ENCODE results near the gene R3HDM4. TPM values are rescaled to one million over a fixed set of nuclear protein-coding genes. Genes with fewer than 3 reads are reported as not detected.

R3HDM4 gene
- total and polyA plus RNA-seq, 4 donors = 14.1 to 72.4 (median 20.2) TPM

DNA sequence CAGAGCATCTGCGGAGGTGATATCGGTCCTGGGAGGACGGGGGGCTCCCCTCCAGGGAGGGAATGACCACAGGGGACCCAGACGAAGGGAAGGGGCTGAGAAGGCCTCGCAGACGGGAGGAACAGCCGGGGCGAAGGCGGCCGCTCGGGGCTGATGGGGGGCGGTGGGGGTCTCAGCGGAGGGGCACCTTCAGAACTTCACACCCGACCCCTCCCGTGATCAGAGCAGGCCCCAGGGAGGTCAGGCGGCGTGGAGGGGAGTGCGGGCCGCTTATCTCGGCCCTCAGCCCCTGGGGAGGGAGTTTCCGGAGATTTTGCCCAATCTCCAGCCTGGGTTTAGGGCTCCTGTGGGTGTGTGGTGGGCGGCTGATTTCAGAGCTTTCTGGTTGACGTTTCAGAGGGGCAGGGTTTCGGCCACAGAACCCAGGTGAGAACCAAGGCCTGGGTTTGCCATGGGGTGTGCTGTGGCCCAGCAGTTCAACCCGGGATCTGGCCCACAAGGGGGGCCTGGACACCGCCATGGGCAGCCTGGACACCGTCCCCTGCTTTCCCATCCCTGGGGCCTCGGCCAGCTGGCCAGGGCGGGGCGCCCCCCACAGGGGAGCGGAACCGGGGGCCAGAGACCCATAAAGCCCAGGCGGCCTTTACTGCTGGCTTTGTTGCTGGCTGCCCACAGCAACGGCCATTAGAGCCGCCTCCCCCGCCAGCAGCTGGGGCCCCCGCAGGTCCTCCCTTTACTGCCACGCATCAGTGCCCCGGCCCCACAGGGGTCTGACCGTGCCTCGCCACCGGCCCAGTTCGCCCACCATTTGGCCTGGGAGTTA lies 41.9 kb upstream of the R3HDM4 start:
- no peak overlapping the region for H3K4me3 ChIP-seq (ENCODE audit: low read depth in 1 of 3, low read length in 3 of 3)

DNA sequence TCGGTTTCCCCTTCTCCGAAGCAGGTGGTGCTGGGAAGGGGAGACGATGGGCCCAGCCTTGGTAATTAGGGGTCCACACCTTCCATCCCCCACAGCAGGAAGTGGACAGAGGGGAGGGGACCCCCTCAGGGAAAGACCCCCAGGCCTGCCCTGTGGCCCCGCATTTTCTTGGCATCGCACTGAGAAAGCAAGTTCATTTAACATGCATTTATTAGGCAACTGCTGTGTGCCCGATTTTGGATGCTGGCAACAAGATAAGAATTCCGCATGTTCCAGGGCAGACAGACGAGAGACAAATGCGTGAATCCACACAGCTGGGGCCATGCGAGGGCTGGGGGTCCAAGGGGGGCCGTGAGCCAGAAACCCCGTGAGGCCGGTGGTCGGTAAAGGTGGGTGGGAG lies 41.3 kb upstream of the R3HDM4 start:
- Histone ChIP-seq H3K9ac (ENCODE audit: low read depth in 1 of 2, low read length in 2 of 2) (no peak overlapping the region), H3K9me3 (ENCODE audit: control insufficient read depth in 4 of 4, low read length in 3 of 4) (no peaks in the 10 kb centered on the region), H3K4me1 (ENCODE audit: control insufficient read depth in 4 of 4, insufficient read depth in 4 of 4, low read length in 3 of 4) (peaks cover 3 to 7% (median 4%) of the 10 kb centered on the region in 4 donors), H3K27me3 (ENCODE audit: control insufficient read depth in 4 of 4, insufficient read depth in 4 of 4, low read length in 3 of 4) (no peaks in the 10 kb centered on the region), H3K27ac (ENCODE audit: low read depth in 1 of 2, low read length in 2 of 2) (no peak overlapping the region), H3K36me3 (ENCODE audit: control insufficient read depth in 4 of 4, insufficient read depth in 3 of 4, low read depth in 1 of 4, low read length in 3 of 4) (no peaks in the 10 kb centered on the region), H3K4me3 (ENCODE audit: low read depth in 1 of 3, low read length in 3 of 3) (no peak overlapping the region)
- TF ChIP-seq EGR1 (IDR thresholded peaks at IDR 0.05; ENCODE audit: low read depth in 2 of 2) (no peak), NR2F2 (IDR thresholded peaks at IDR 0.05) (no peak), YY1 (IDR thresholded peaks at IDR 0.05) (no peak), HNF4A (conservative IDR thresholded peaks at IDR 0.05) (no peak), FOXA2 (IDR thresholded peaks at IDR 0.05) (no peak), SP1 (IDR thresholded peaks at IDR 0.05) (no peak), TAF1 (conservative IDR thresholded peaks at IDR 0.05) (no peak), JUND (IDR thresholded peaks at IDR 0.05) (no peak), GABPA (IDR thresholded peaks at IDR 0.05 in 1 of 2, conservative IDR thresholded peaks at IDR 0.05 in 1 of 2) (no peak), RAD21 (IDR thresholded peaks at IDR 0.05) (no peak)
- TF ChIP-seq, protein P1, sequence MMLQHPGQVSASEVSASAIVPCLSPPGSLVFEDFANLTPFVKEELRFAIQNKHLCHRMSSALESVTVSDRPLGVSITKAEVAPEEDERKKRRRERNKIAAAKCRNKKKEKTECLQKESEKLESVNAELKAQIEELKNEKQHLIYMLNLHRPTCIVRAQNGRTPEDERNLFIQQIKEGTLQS (IDR thresholded peaks at IDR 0.05) = no peak
- TF ChIP-seq, protein P2, sequence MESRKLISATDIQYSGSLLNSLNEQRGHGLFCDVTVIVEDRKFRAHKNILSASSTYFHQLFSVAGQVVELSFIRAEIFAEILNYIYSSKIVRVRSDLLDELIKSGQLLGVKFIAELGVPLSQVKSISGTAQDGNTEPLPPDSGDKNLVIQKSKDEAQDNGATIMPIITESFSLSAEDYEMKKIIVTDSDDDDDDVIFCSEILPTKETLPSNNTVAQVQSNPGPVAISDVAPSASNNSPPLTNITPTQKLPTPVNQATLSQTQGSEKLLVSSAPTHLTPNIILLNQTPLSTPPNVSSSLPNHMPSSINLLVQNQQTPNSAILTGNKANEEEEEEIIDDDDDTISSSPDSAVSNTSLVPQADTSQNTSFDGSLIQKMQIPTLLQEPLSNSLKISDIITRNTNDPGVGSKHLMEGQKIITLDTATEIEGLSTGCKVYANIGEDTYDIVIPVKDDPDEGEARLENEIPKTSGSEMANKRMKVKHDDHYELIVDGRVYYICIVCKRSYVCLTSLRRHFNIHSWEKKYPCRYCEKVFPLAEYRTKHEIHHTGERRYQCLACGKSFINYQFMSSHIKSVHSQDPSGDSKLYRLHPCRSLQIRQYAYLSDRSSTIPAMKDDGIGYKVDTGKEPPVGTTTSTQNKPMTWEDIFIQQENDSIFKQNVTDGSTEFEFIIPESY (IDR thresholded peaks at IDR 0.05) = no peak
- WGBS = 81% methylated on average over 14 of the region's 14 CpGs
- DNase-seq (ENCODE audit: low spot score) = no peak

More for the DNA sequence above, 41.9 kb upstream of the R3HDM4 start:
- no peak for DNase-seq (ENCODE audit: low spot score)
- no peaks in the 10 kb centered on the region for H3K27me3 ChIP-seq (ENCODE audit: control insufficient read depth in 4 of 4, insufficient read depth in 4 of 4, low read length in 3 of 4)
- 90% methylated on average over 43 of the region's 43 CpGs for WGBS
- H3K27ac ChIP-seq (ENCODE audit: low read depth in 1 of 2, low read length in 2 of 2) = no peak overlapping the region
- H3K4me1 ChIP-seq (ENCODE audit: control insufficient read depth in 4 of 4, insufficient read depth in 4 of 4, low read length in 3 of 4) = peaks cover 3 to 7% (median 4%) of the 10 kb centered on the region in 4 donors
- TF ChIP-seq, protein P2 (IDR thresholded peaks at IDR 0.05) = no peak
- TF ChIP-seq EGR1 (IDR thresholded peaks at IDR 0.05; ENCODE audit: low read depth in 2 of 2) = no peak
- no peak for TF ChIP-seq TAF1 (conservative IDR thresholded peaks at IDR 0.05)
- peaks cover 0 to 1% (median 0%) of the 10 kb centered on the region in 4 donors for H3K36me3 ChIP-seq (ENCODE audit: control insufficient read depth in 4 of 4, insufficient read depth in 3 of 4, low read depth in 1 of 4, low read length in 3 of 4)
- H3K9ac ChIP-seq (ENCODE audit: low read depth in 1 of 2, low read length in 2 of 2) = no peak overlapping the region
- H3K9me3 ChIP-seq (ENCODE audit: control insufficient read depth in 4 of 4, low read length in 3 of 4) = no peaks in the 10 kb centered on the region

Data from liver (tissue), 9 donors.